DND-41 (cell line): ENCODE data around the gene CFD.

ENCODE experiments used
- ATAC-seq: fragments of 200-7000 bp; cut with Tn5 transposase; 3 replicates; pipeline ENCODE4 v1.9.1; 2021; ENCODE audit warnings: low read depth; ENCODE audit not compliant: insufficient read depth
- DNase-seq: peaks from one replicate; pipeline ENCODE4 v3.0.0-alpha.2; 2020
- H2AFZ ChIP-seq: 2 replicates; pipeline ENCODE4 v1.6.0; 2012; ENCODE audit warnings: low read depth, low read length
- H3K27ac ChIP-seq: 2 replicates; pipeline ENCODE4 v1.5.1; 2012; ENCODE audit warnings: low read length, inconsistent platforms
- H3K27me3 ChIP-seq: fragments of 200-600 bp; sonication (generic); 2 replicates; pipeline ENCODE4 v1.6.0; 2012; ENCODE audit warnings: low read length, mild to moderate bottlenecking, inconsistent platforms; ENCODE audit not compliant: insufficient read depth, poor library complexity
- H3K36me3 ChIP-seq: 2 replicates; pipeline ENCODE4 v1.5.1; 2012; ENCODE audit warnings: low read length, inconsistent platforms; ENCODE audit not compliant: insufficient read depth
- H3K4me1 ChIP-seq: 2 replicates; pipeline ENCODE4 v1.5.1; 2012; ENCODE audit warnings: mild to moderate bottlenecking, low read length; ENCODE audit not compliant: insufficient read depth
- H3K4me2 ChIP-seq: 2 replicates; pipeline ENCODE4 v1.6.0; 2012; ENCODE audit warnings: mild to moderate bottlenecking, moderate library complexity, low read length, inconsistent platforms; ENCODE audit not compliant: insufficient read depth
- H3K4me3 ChIP-seq, 2 experiments: fragments of 200-600 bp in 1 of 2; shearing (Covaris generic) in 1 of 2; 2 replicates each; pipeline ENCODE4 v1.5.1; 2012 to 2016; ENCODE audit warnings: inconsistent platforms in 2 of 2, low read length in 2 of 2, mild to moderate bottlenecking in 2 of 2, low read depth in 1 of 2, moderate library complexity in 1 of 2
- H3K79me2 ChIP-seq: 2 replicates; pipeline ENCODE4 v1.6.0; 2012; ENCODE audit warnings: low read length, inconsistent platforms; ENCODE audit not compliant: insufficient read depth
- H3K9ac ChIP-seq: 2 replicates; pipeline ENCODE4 v1.6.0; 2012; ENCODE audit warnings: low read depth, mild to moderate bottlenecking, inconsistent platforms, low read length, moderate library complexity
- H3K9me3 ChIP-seq: 2 replicates; pipeline ENCODE4 v1.5.1; 2012; ENCODE audit warnings: low read length, moderate library complexity, mild to moderate bottlenecking, inconsistent platforms; ENCODE audit not compliant: insufficient read depth, severe bottlenecking
- H4K20me1 ChIP-seq: 2 replicates; pipeline ENCODE4 v1.6.0; 2012; ENCODE audit warnings: low read length; ENCODE audit not compliant: insufficient read depth
- EZH2 ChIP-seq: IDR thresholded peaks from 3 replicates; pipeline ENCODE4 v1.6.1; 2012; ENCODE audit warnings: borderline replicate concordance, low read depth, mild to moderate bottlenecking, moderate library complexity, low read length, inconsistent platforms; ENCODE audit not compliant: severe bottlenecking
- TF ChIP-seq, protein P1 (sequence below): IDR thresholded peaks from 2 replicates; pipeline ENCODE4 v1.5.1; 2012; ENCODE audit warnings: borderline replicate concordance, low read length, moderate library complexity, mild to moderate bottlenecking; ENCODE audit not compliant: poor library complexity, severe bottlenecking; ENCODE audit errors: extremely low read depth

The CFD gene

DNA sequence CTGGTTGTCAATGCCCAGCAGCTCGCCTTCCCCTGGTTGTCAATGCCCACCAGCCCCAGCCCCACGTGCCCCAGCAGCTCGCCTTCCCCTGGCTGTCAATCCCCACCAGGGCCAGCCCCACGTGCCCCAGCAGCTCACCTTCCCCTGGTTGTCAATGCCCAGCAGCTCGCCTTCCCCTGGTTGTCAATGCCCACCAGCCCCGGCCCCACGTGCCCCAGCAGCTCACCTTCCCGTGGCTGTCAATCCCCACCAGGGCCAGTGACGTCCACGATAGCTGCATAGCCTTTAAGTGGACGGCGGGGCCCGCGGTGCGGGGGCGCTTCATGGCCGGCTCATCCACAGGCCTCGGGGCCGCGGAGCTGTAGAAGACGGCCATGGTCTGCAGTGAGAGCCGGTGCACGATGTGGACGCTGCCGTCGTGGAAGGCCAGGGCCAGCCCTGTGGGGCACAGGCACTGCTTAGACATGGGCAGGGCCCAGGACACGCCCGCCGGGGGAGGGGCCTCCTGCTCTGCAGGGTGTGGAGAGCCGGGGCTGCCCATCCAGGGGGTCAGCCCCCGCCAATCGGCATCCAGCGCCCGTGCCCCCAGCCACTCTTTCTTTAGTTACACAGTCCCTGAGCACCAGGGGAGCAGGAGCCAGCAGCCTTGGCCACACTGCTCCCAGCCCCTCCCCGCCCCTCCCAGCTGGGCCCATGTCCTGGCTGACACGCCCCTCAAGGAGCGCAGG is 20.4 kb downstream of the CFD start:
- Histone ChIP-seq H3K27ac (no peak overlapping the region), H3K36me3 (peaks cover 68% of the 10 kb centered on the region), H3K9me3 (no peaks in the 10 kb centered on the region), H3K4me3 (no peak overlapping the region), H4K20me1 (no peaks in the 10 kb centered on the region; the same call in 1 of the 2 replicates), H2AFZ (no peak overlapping the region), H3K9ac (no peak overlapping the region), H3K4me1 (no peaks in the 10 kb centered on the region), H3K79me2 (no peaks in the 10 kb centered on the region), H3K4me2 (no peak overlapping the region), H3K27me3 (no peaks in the 10 kb centered on the region)
- TF ChIP-seq EZH2: no peak
- TF ChIP-seq, protein P1, sequence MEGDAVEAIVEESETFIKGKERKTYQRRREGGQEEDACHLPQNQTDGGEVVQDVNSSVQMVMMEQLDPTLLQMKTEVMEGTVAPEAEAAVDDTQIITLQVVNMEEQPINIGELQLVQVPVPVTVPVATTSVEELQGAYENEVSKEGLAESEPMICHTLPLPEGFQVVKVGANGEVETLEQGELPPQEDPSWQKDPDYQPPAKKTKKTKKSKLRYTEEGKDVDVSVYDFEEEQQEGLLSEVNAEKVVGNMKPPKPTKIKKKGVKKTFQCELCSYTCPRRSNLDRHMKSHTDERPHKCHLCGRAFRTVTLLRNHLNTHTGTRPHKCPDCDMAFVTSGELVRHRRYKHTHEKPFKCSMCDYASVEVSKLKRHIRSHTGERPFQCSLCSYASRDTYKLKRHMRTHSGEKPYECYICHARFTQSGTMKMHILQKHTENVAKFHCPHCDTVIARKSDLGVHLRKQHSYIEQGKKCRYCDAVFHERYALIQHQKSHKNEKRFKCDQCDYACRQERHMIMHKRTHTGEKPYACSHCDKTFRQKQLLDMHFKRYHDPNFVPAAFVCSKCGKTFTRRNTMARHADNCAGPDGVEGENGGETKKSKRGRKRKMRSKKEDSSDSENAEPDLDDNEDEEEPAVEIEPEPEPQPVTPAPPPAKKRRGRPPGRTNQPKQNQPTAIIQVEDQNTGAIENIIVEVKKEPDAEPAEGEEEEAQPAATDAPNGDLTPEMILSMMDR: no peak
- DNase-seq (no peak), ATAC-seq (no peak)

DNA sequence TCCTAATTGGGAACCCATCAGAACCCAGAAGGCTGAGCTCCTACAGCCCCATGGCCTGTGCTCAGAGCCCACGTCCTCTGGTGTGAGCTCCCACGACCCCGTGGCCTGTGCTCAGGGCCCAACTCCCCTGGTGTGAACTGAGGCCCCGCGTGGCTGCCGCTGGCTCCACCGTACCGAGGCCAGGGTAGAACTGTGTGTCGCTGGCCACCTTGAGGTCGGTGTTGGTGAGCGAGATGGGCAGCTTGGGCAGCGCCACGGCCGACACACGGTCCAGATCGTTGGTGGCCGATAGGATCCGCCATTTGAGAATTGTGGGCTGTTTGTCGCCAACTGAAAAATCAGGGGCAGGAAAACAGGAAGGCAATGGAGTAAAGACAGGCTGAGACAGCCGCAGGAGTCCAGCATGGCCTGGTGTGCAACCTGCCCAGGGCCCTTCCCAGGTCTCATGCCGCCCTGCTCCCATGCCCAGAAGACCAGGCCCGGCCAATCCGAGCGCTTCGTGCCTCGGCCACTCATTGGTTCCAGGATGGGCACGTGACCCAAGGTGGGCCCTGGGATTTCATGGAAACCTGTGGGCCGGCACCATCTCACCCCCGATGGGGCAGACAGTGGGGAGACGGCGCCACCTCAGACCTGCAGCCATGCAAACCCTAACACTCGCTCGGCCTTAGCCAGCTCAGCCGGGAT is 22.1 kb downstream of the CFD start:
- no peak overlapping the region for H3K4me2 ChIP-seq
- H4K20me1 ChIP-seq: peaks cover 5% of the 10 kb centered on the region; the same call in 1 of the 2 replicates
- no peak overlapping the region for H3K4me3 ChIP-seq
- no peak for ATAC-seq
- TF ChIP-seq, protein P1: no peak
- TF ChIP-seq EZH2: no peak
- H3K9ac ChIP-seq: no peak overlapping the region
- no peaks in the 10 kb centered on the region for H3K79me2 ChIP-seq
- no peak overlapping the region for H2AFZ ChIP-seq
- H3K27me3 ChIP-seq: no peaks in the 10 kb centered on the region
- peaks cover 69% of the 10 kb centered on the region for H3K36me3 ChIP-seq
- no peaks in the 10 kb centered on the region for H3K9me3 ChIP-seq
- H3K4me1 ChIP-seq: no peaks in the 10 kb centered on the region
- H3K27ac ChIP-seq: no peak overlapping the region
- no peak for DNase-seq

DNA sequence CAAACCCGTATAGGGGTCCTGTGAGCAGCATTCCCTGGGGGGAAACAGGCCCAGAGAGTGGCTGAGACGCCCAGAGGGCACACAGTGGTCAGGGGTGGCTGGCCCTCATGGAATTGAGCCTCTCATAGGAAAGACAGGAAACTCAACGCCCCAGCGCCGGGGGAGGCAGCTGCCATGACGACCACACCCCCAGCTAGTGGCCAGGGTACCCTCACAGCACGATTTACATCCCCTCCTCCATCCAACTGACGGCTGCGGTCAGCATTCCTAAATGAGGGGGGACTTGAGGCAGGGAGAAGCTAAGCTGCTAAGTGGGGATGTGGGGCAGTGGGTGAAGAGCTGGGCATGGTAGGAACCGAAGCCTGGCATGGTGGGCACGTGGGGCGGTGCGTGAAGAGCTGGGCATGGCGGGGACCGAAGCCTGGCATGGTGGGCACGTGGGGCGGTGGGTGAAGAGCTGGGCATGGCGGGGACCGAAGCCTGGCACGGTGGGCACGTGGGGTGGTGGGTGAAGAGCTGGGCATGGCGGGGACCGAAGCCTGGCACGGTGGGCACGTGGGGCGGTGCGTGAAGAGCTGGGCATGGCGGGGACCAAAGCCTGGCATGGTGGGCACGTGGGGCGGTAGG is 23.5 kb downstream of the CFD start:
- no peak for ATAC-seq
- no peak for TF ChIP-seq EZH2
- TF ChIP-seq, protein P1: no peak
- DNase-seq: no peak
- H2AFZ ChIP-seq: no peak overlapping the region
- H3K9me3 ChIP-seq: no peaks in the 10 kb centered on the region
- H3K27me3 ChIP-seq: no peaks in the 10 kb centered on the region
- peaks cover 76% of the 10 kb centered on the region for H3K36me3 ChIP-seq
- no peaks in the 10 kb centered on the region for H3K79me2 ChIP-seq
- H3K4me3 ChIP-seq: no peak overlapping the region
- H3K9ac ChIP-seq: no peak overlapping the region
- H4K20me1 ChIP-seq: peaks cover 5% of the 10 kb centered on the region; the same call in 1 of the 2 replicates
- H3K4me2 ChIP-seq: no peak overlapping the region
- H3K27ac ChIP-seq: no peak overlapping the region
- H3K4me1 ChIP-seq: no peaks in the 10 kb centered on the region
